PC-9 (cell line): Measurements from ENCODE around the gene GPC5.

Source experiments
- CTCF ChIP-seq: fragments of 200-600 bp; sonication (generic); conservative IDR thresholded peaks from 2 replicates; pipeline ENCODE4 v1.6.1; 2017; ENCODE audit warnings: mixed run types, antibody characterized with exemption, mild to moderate bottlenecking, moderate library complexity
- EZH2 ChIP-seq: fragments of 200-600 bp; sonication (generic); IDR thresholded peaks from 2 replicates; pipeline ENCODE4 v1.8.0; 2017; ENCODE audit warnings: antibody characterized with exemption, low read depth

- TF ChIP-seq CTCF (no peak), EZH2 (no peak)
Observed at GRCh38 chr13:91417660-91418325, 19.4 kb downstream of the GPC5 start.
